ENCODE measurements around the gene CACNG8. TPM values are rescaled to one million over a fixed set of nuclear protein-coding genes. Genes with fewer than 3 reads are reported as not detected.

Gene CACNG8
- total RNA-seq, 1 donor from 2014 or later, result 2.6 TPM

GRCh38 chr19:53991224-53992113 is 28.7 kb downstream of the CACNG8 start, which contains the start of gene CACNG6:
TSS of gene CACNG6 (plus strand) at chr19:53991637. CDS start at chr19:53992878, 1,241 bp downstream.
- Mint-ChIP-seq H3K36me3 (no peaks in the 10 kb centered on the region), H3K27me3 (ENCODE audit: low read depth) (peaks cover 20% of the 10 kb centered on the region), H3K4me1 (peaks cover 10% of the 10 kb centered on the region), H3K4me3 (peak within 1 kb of the TSS; percentile 64), H3K27ac (peak within 1 kb of the TSS; percentile 62), H3K9me3 (no peaks in the 10 kb centered on the region)
- no peak for TF ChIP-seq CTCF (IDR thresholded peaks at IDR 0.05; ENCODE audit: unreplicated experiment)
- no peak for DNase-seq (ENCODE audit: low spot score in 2 of 2, unreplicated experiment in 2 of 2)

- Mint-ChIP-seq H3K27ac (peak overlapping the region; percentile 36), H3K27me3 (ENCODE audit: low read depth) (peaks cover 24% of the 10 kb centered on the region), H3K36me3 (no peaks in the 10 kb centered on the region), H3K4me1 (peaks cover 10% of the 10 kb centered on the region), H3K9me3 (no peaks in the 10 kb centered on the region), H3K4me3 (peak overlapping the region; percentile 64)
- TF ChIP-seq CTCF (IDR thresholded peaks at IDR 0.05; ENCODE audit: unreplicated experiment), result no peak
- DNase-seq (ENCODE audit: low spot score in 2 of 2, unreplicated experiment in 2 of 2), result no peak
These were observed 29.5 kb downstream of the CACNG8 start for GRCh38 chr19:53992211-53992610.

GRCh38 chr19:53992815-53993214 is 30.1 kb downstream of the CACNG8 start:
- TF ChIP-seq CTCF (IDR thresholded peaks at IDR 0.05; ENCODE audit: unreplicated experiment), result no peak
- peaks cover 29% of the 10 kb centered on the region for H3K27me3 Mint-ChIP-seq (ENCODE audit: low read depth)
- no peaks in the 10 kb centered on the region for H3K36me3 Mint-ChIP-seq
- peaks cover 10% of the 10 kb centered on the region for H3K4me1 Mint-ChIP-seq
- H3K27ac Mint-ChIP-seq, result no peak overlapping the region
- DNase-seq (ENCODE audit: low spot score in 2 of 2, unreplicated experiment in 2 of 2), result no peak
- no peaks in the 10 kb centered on the region for H3K9me3 Mint-ChIP-seq
- no peak overlapping the region for H3K4me3 Mint-ChIP-seq

- no peak for DNase-seq (ENCODE audit: low spot score in 2 of 2, unreplicated experiment in 2 of 2)
- no peaks in the 10 kb centered on the region for H3K9me3 Mint-ChIP-seq
- H3K4me1 Mint-ChIP-seq, result peaks cover 10% of the 10 kb centered on the region
- TF ChIP-seq CTCF (IDR thresholded peaks at IDR 0.05; ENCODE audit: unreplicated experiment), result no peak
- no peak overlapping the region for H3K4me3 Mint-ChIP-seq
- H3K27me3 Mint-ChIP-seq (ENCODE audit: low read depth), result peaks cover 32% of the 10 kb centered on the region
- no peak overlapping the region for H3K27ac Mint-ChIP-seq
- H3K36me3 Mint-ChIP-seq, result no peaks in the 10 kb centered on the region
These were observed 30.7 kb downstream of the CACNG8 start for GRCh38 chr19:53993448-53993847.

- Mint-ChIP-seq H3K27ac (no peak overlapping the region), H3K4me1 (peaks cover 6% of the 10 kb centered on the region), H3K9me3 (no peaks in the 10 kb centered on the region), H3K36me3 (no peaks in the 10 kb centered on the region), H3K4me3 (no peak overlapping the region), H3K27me3 (ENCODE audit: low read depth) (peaks cover 45% of the 10 kb centered on the region)
- DNase-seq (ENCODE audit: low spot score in 2 of 2, unreplicated experiment in 2 of 2), result no peak
- no peak for TF ChIP-seq CTCF (IDR thresholded peaks at IDR 0.05; ENCODE audit: unreplicated experiment)
These were observed 32.1 kb downstream of the CACNG8 start for GRCh38 chr19:53994811-53995210.
